Activated T-cell treated with anti-CD3 and anti-CD28 coated beads, Interleukin-2, amount 50 U/mL, for 24 hours (primary cell): ENCODE results near the gene VPS18.

ENCODE experiments used
- DNase-seq: peaks from one replicate; pipeline ENCODE4 v3.0.0-alpha.2; 2020
- H3K27ac Mint-ChIP-seq: 2 replicates; pipeline ENCODE4 v1.8.0; 2020; ENCODE audit warnings: mild to moderate bottlenecking, mixed read lengths
- H3K27me3 Mint-ChIP-seq: 2 replicates; pipeline ENCODE4 v1.8.0; 2020; ENCODE audit warnings: mixed read lengths
- H3K36me3 Mint-ChIP-seq: 2 replicates; pipeline ENCODE4 v1.8.0; 2020; ENCODE audit warnings: low read depth, mixed read lengths
- H3K4me1 Mint-ChIP-seq: 2 replicates; pipeline ENCODE4 v1.8.0; 2020; ENCODE audit warnings: low read depth, mixed read lengths
- H3K4me3 Mint-ChIP-seq: 2 replicates; pipeline ENCODE4 v1.8.0; 2020; ENCODE audit warnings: mild to moderate bottlenecking, moderate library complexity, mixed read lengths
- H3K9me3 Mint-ChIP-seq: 2 replicates; pipeline ENCODE4 v1.8.0; 2020; ENCODE audit warnings: mixed read lengths

Gene VPS18

GRCh38 chr15:40904552-40905201, 10.4 kb downstream of the VPS18 start:
- DNase-seq = no peak
- Mint-ChIP-seq H3K27me3 (no peaks in the 10 kb centered on the region), H3K27ac (no peak overlapping the region), H3K4me3 (no peak overlapping the region), H3K36me3 (peaks cover 45% of the 10 kb centered on the region), H3K9me3 (no peaks in the 10 kb centered on the region), H3K4me1 (peaks cover 35% of the 10 kb centered on the region)

- peak overlapping the region; percentile 88 for H3K27ac Mint-ChIP-seq
- H3K4me3 Mint-ChIP-seq = peak overlapping the region; percentile 71
- no peaks in the 10 kb centered on the region for H3K27me3 Mint-ChIP-seq
- H3K4me1 Mint-ChIP-seq = peaks cover 33% of the 10 kb centered on the region
- peaks cover 29% of the 10 kb centered on the region for H3K36me3 Mint-ChIP-seq
- no peaks in the 10 kb centered on the region for H3K9me3 Mint-ChIP-seq
- DNase-seq = peak; percentile 88
Measured at GRCh38 chr15:40906091-40906990, 12.1 kb downstream of the VPS18 start.

GRCh38 chr15:40906991-40907802, 12.9 kb downstream of the VPS18 start:
- Mint-ChIP-seq H3K27me3 (no peaks in the 10 kb centered on the region), H3K4me3 (peak overlapping the region; percentile 71), H3K4me1 (peaks cover 32% of the 10 kb centered on the region), H3K27ac (peak overlapping the region; percentile 88), H3K36me3 (peaks cover 23% of the 10 kb centered on the region), H3K9me3 (no peaks in the 10 kb centered on the region)
- peak; percentile 74 for DNase-seq

GRCh38 chr15:40908095-40908494, 13.8 kb downstream of the VPS18 start:
- H3K36me3 Mint-ChIP-seq = peaks cover 16% of the 10 kb centered on the region
- no peaks in the 10 kb centered on the region for H3K27me3 Mint-ChIP-seq
- H3K27ac Mint-ChIP-seq = peak overlapping the region; percentile 73
- DNase-seq = no peak
- H3K4me3 Mint-ChIP-seq = peak overlapping the region; percentile 4
- H3K9me3 Mint-ChIP-seq = no peaks in the 10 kb centered on the region
- H3K4me1 Mint-ChIP-seq = peaks cover 27% of the 10 kb centered on the region

GRCh38 chr15:40909662-40910630, 15.7 kb downstream of the VPS18 start:
- Mint-ChIP-seq H3K4me1 (peaks cover 16% of the 10 kb centered on the region), H3K9me3 (no peaks in the 10 kb centered on the region), H3K4me3 (no peak overlapping the region), H3K27ac (peak overlapping the region; percentile 20), H3K36me3 (peaks cover under 1% of the 10 kb centered on the region), H3K27me3 (no peaks in the 10 kb centered on the region)
- no peak for DNase-seq

- DNase-seq = no peak
- H3K27ac Mint-ChIP-seq = peak overlapping the region; percentile 42
- H3K9me3 Mint-ChIP-seq = no peaks in the 10 kb centered on the region
- H3K4me3 Mint-ChIP-seq = no peak overlapping the region
- H3K4me1 Mint-ChIP-seq = peaks cover 16% of the 10 kb centered on the region
- no peaks in the 10 kb centered on the region for H3K36me3 Mint-ChIP-seq
- no peaks in the 10 kb centered on the region for H3K27me3 Mint-ChIP-seq
Measured at GRCh38 chr15:40911141-40911540, 16.9 kb downstream of the VPS18 start.

- no peak for DNase-seq
- peaks cover 14% of the 10 kb centered on the region for H3K4me1 Mint-ChIP-seq
- H3K9me3 Mint-ChIP-seq = no peaks in the 10 kb centered on the region
- H3K27me3 Mint-ChIP-seq = no peaks in the 10 kb centered on the region
- no peak overlapping the region for H3K4me3 Mint-ChIP-seq
- no peak overlapping the region for H3K27ac Mint-ChIP-seq
- H3K36me3 Mint-ChIP-seq = no peaks in the 10 kb centered on the region
Measured at GRCh38 chr15:40911693-40912092, 17.4 kb downstream of the VPS18 start.

GRCh38 chr15:40912478-40912877, 18.2 kb downstream of the VPS18 start:
- H3K27ac Mint-ChIP-seq = no peak overlapping the region
- no peaks in the 10 kb centered on the region for H3K9me3 Mint-ChIP-seq

GRCh38 chr15:40914013-40914412, 19.8 kb downstream of the VPS18 start:
- no peaks in the 10 kb centered on the region for H3K4me1 Mint-ChIP-seq
- no peaks in the 10 kb centered on the region for H3K27me3 Mint-ChIP-seq
- H3K36me3 Mint-ChIP-seq = no peaks in the 10 kb centered on the region
- DNase-seq = no peak
- no peak overlapping the region for H3K27ac Mint-ChIP-seq
- H3K4me3 Mint-ChIP-seq = no peak overlapping the region
- no peaks in the 10 kb centered on the region for H3K9me3 Mint-ChIP-seq

More at GRCh38 chr15:40912478-40912877, 18.2 kb downstream of the VPS18 start:
- Mint-ChIP-seq H3K27me3 (no peaks in the 10 kb centered on the region), H3K36me3 (no peaks in the 10 kb centered on the region), H3K4me3 (no peak overlapping the region), H3K4me1 (peaks cover 8% of the 10 kb centered on the region)
- no peak for DNase-seq

GRCh38 chr15:40914486-40914885, 20.2 kb downstream of the VPS18 start:
- no peak overlapping the region for H3K4me3 Mint-ChIP-seq
- no peaks in the 10 kb centered on the region for H3K9me3 Mint-ChIP-seq
- no peaks in the 10 kb centered on the region for H3K4me1 Mint-ChIP-seq
- no peak overlapping the region for H3K27ac Mint-ChIP-seq
- no peaks in the 10 kb centered on the region for H3K36me3 Mint-ChIP-seq
- no peaks in the 10 kb centered on the region for H3K27me3 Mint-ChIP-seq
- no peak for DNase-seq

GRCh38 chr15:40915116-40915661, 20.9 kb downstream of the VPS18 start:
- Mint-ChIP-seq H3K27me3 (no peaks in the 10 kb centered on the region), H3K27ac (no peak overlapping the region), H3K4me3 (no peak overlapping the region), H3K4me1 (no peaks in the 10 kb centered on the region), H3K9me3 (no peaks in the 10 kb centered on the region), H3K36me3 (no peaks in the 10 kb centered on the region)
- no peak for DNase-seq

GRCh38 chr15:40915679-40916078, 21.4 kb downstream of the VPS18 start:
- no peaks in the 10 kb centered on the region for H3K27me3 Mint-ChIP-seq
- no peaks in the 10 kb centered on the region for H3K9me3 Mint-ChIP-seq
- H3K36me3 Mint-ChIP-seq = no peaks in the 10 kb centered on the region
- H3K4me1 Mint-ChIP-seq = no peaks in the 10 kb centered on the region
- DNase-seq = no peak
- no peak overlapping the region for H3K4me3 Mint-ChIP-seq
- H3K27ac Mint-ChIP-seq = no peak overlapping the region

- Mint-ChIP-seq H3K36me3 (no peaks in the 10 kb centered on the region), H3K27ac (no peak overlapping the region), H3K4me3 (no peak overlapping the region), H3K27me3 (no peaks in the 10 kb centered on the region), H3K9me3 (no peaks in the 10 kb centered on the region), H3K4me1 (no peaks in the 10 kb centered on the region)
- no peak for DNase-seq
Measured at GRCh38 chr15:40917585-40917984, 23.3 kb downstream of the VPS18 start.
